Measurements from ENCODE around the gene KCNIP1.

GRCh38 chr5:170662966-170663365, 159.1 kb downstream of the KCNIP1 start:
- TF ChIP-seq EP300 (IDR thresholded peaks at IDR 0.05; ENCODE audit: borderline replicate concordance in 1 of 2, low read depth in 1 of 2, low read length in 1 of 2) (no peak), CHD2 (IDR thresholded peaks at IDR 0.05; ENCODE audit: low read length, partially characterized antibody) (no peak), CTCF (IDR thresholded peaks at IDR 0.05) (no peak), YY1 (IDR thresholded peaks at IDR 0.05; ENCODE audit: low read depth) (no peak), REST (IDR thresholded peaks at IDR 0.05; ENCODE audit: low read depth, low read length) (no peak), POLR2AphosphoS5 (IDR thresholded peaks at IDR 0.05; ENCODE audit: low read depth, low read length) (no peak), USF1 (IDR thresholded peaks at IDR 0.05; ENCODE audit: borderline replicate concordance, low read depth) (no peak), TEAD4 (IDR thresholded peaks at IDR 0.05; ENCODE audit: borderline replicate concordance, insufficient read depth) (no peak), NFIC (IDR thresholded peaks at IDR 0.05; ENCODE audit: borderline replicate concordance) (no peak), TCF12 (IDR thresholded peaks at IDR 0.05) (no peak), USF2 (IDR thresholded peaks at IDR 0.05; ENCODE audit: borderline replicate concordance, low read depth, low read length) (no peak)
- TF ChIP-seq, protein P1, sequence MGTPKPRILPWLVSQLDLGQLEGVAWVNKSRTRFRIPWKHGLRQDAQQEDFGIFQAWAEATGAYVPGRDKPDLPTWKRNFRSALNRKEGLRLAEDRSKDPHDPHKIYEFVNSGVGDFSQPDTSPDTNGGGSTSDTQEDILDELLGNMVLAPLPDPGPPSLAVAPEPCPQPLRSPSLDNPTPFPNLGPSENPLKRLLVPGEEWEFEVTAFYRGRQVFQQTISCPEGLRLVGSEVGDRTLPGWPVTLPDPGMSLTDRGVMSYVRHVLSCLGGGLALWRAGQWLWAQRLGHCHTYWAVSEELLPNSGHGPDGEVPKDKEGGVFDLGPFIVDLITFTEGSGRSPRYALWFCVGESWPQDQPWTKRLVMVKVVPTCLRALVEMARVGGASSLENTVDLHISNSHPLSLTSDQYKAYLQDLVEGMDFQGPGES (IDR thresholded peaks at IDR 0.05; ENCODE audit: low read depth, low read length), result no peak

Data from SK-N-SH (cell line).